Endothelial cell of umbilical vein (primary cell): ENCODE results near the gene DBF4B. TPM values are rescaled to one million over a fixed set of nuclear protein-coding genes. Genes with fewer than 3 reads are reported as not detected.

Source experiments
- BruUV-seq: library from RNA; stranded (reverse); fragments of 400-500 nt; replicated peaks from 2 replicates; lab custom pipeline; 2021; lab: Mats Ljungman, UMichigan
- CTCF ChIA-PET: fragments of 300-600, 350-600 bp; sonication (Branson Sonifier 250); formaldehyde crosslinking; loops from one replicate; lab custom pipeline; 2021; ENCODE audit warnings: antibody characterized with exemption, inconsistent platforms; lab: Charles Lee
- POLR2A ChIA-PET: fragments of 300-600, 350-600 bp; sonication (Branson Sonifier 250); formaldehyde crosslinking; loops from one replicate; lab custom pipeline; 2021; ENCODE audit warnings: antibody characterized with exemption, inconsistent platforms; lab: Charles Lee
- DNase-seq: peaks from one replicate; pipeline ENCODE4 v3.0.0-alpha.2; 2011; ENCODE audit warnings: low read depth, low spot score
- FAIRE-seq: peaks from 2 replicates; lab custom pipeline; 2011; peaks lifted over from hg19 to GRCh38; lab: Jason Lieb, UNC
- H2AFZ ChIP-seq: 2 replicates; pipeline ENCODE4 v1.6.0; 2012; ENCODE audit warnings: low read depth, low read length, control low read depth, inconsistent platforms
- H3K27ac ChIP-seq: 2 replicates; pipeline ENCODE4 v1.5.1; 2011; ENCODE audit warnings: low read depth, mild to moderate bottlenecking, control low read depth, low read length, moderate library complexity; ENCODE audit not compliant: insufficient read depth
- H3K27me3 ChIP-seq, 2 experiments: 2 replicates each; pipeline versions ENCODE4 v1.6.0 to v1.6.1; 2011; ENCODE audit warnings: low read length in 2 of 2, mixed read lengths in 1 of 2; ENCODE audit not compliant: control insufficient read depth in 2 of 2, insufficient read depth in 2 of 2
- H3K36me3 ChIP-seq, 2 experiments: 2 replicates in 1 of 2; 3 replicates in 1 of 2; pipeline ENCODE4 v1.5.1; 2011; ENCODE audit warnings: low read length in 2 of 2, mild to moderate bottlenecking in 1 of 2, moderate library complexity in 1 of 2; ENCODE audit not compliant: control insufficient read depth in 2 of 2, insufficient read depth in 2 of 2; ENCODE audit errors: extremely low read depth in 1 of 2
- H3K4me1 ChIP-seq: 3 replicates; pipeline ENCODE4 v1.5.1; 2011; ENCODE audit warnings: mild to moderate bottlenecking, low read length; ENCODE audit not compliant: control insufficient read depth, insufficient read depth; ENCODE audit errors: extremely low read depth
- H3K4me2 ChIP-seq: 2 replicates; pipeline ENCODE4 v1.6.1; 2011; ENCODE audit warnings: low read length, control low read depth, mixed read lengths; ENCODE audit not compliant: insufficient read depth
- H3K4me3 ChIP-seq, 3 experiments: fragments of 200-600 bp in 1 of 3; sonication (generic), shearing (Covaris generic) in 1 of 3; replicated peaks in 1 of 3; 2 replicates each; pipeline ENCODE4 v1.5.1; 2011 to 2016; ENCODE audit warnings: control low read depth in 3 of 3, low read length in 3 of 3, mild to moderate bottlenecking in 2 of 3, inconsistent platforms in 1 of 3, low read depth in 1 of 3, moderate library complexity in 1 of 3; ENCODE audit not compliant: insufficient read depth in 1 of 3
- H3K79me2 ChIP-seq: 2 replicates; pipeline ENCODE4 v1.6.0; 2012; ENCODE audit warnings: low read length, inconsistent platforms; ENCODE audit not compliant: control insufficient read depth, insufficient read depth
- H3K9ac ChIP-seq: replicated peaks from 2 replicates; pipeline ENCODE3; 2011; ENCODE audit warnings: low read length, control low read depth; ENCODE audit not compliant: insufficient read depth; ENCODE audit errors: extremely low read depth
- H3K9me1 ChIP-seq: replicated peaks from 3 replicates; pipeline ENCODE4 v1.6.0; 2011; ENCODE audit warnings: mild to moderate bottlenecking, low read length; ENCODE audit not compliant: control insufficient read depth, insufficient read depth; ENCODE audit errors: extremely low read depth
- H3K9me3 ChIP-seq: replicated peaks from 2 replicates; pipeline ENCODE4 v1.5.1; 2012; ENCODE audit warnings: low read length, inconsistent platforms; ENCODE audit not compliant: control insufficient read depth, insufficient read depth
- H4K20me1 ChIP-seq: replicated peaks from 2 replicates; pipeline ENCODE3; 2011; ENCODE audit warnings: mild to moderate bottlenecking, low read length; ENCODE audit not compliant: control insufficient read depth, insufficient read depth; ENCODE audit errors: extremely low read depth
- CTCF ChIP-seq, 2 donors: IDR thresholded peaks; 1 replicate in 1 of 2; 2 replicates in 1 of 2; pipeline ENCODE4 v1.5.1; 2011; ENCODE audit warnings: low read length in 2 of 2, mild to moderate bottlenecking in 2 of 2, moderate library complexity in 2 of 2, control low read depth in 1 of 2, inconsistent platforms in 1 of 2, low read depth in 1 of 2; ENCODE audit not compliant: insufficient read depth in 1 of 2; ENCODE audit errors: extremely low read depth in 1 of 2
- EZH2 ChIP-seq: IDR thresholded peaks from 2 replicates; pipeline ENCODE4 v1.6.1; 2012; ENCODE audit warnings: borderline replicate concordance, low read depth, mild to moderate bottlenecking, moderate library complexity, low read length, inconsistent platforms; ENCODE audit not compliant: severe bottlenecking
- FOS ChIP-seq: IDR thresholded peaks from 2 replicates; pipeline ENCODE4 v1.6.1; 2011; ENCODE audit warnings: mild to moderate bottlenecking, low read length, moderate library complexity, borderline replicate concordance; ENCODE audit not compliant: insufficient read depth
- GATA2 ChIP-seq: IDR thresholded peaks from 2 replicates; pipeline ENCODE4 v1.7.0; 2011; ENCODE audit warnings: low read depth, mild to moderate bottlenecking, moderate library complexity, mixed read lengths, low read length; ENCODE audit not compliant: insufficient read length, insufficient read depth
- JUN ChIP-seq: IDR thresholded peaks from 2 replicates; pipeline ENCODE4 v1.6.1; 2011; ENCODE audit warnings: borderline replicate concordance, low read depth; ENCODE audit not compliant: insufficient read length, insufficient read depth
- MYC ChIP-seq: IDR thresholded peaks from one replicate; pipeline ENCODE4 v1.6.1; 2011; ENCODE audit warnings: mild to moderate bottlenecking, low read depth, low read length
- POLR2A ChIP-seq: IDR thresholded peaks from 2 replicates; pipeline ENCODE4 v1.6.1; 2012; ENCODE audit warnings: low read depth, mild to moderate bottlenecking, control low read depth, low read length
- POLR2AphosphoS5 ChIP-seq: IDR thresholded peaks from 2 replicates; pipeline ENCODE4 v1.6.1; 2012; ENCODE audit warnings: low read depth, mild to moderate bottlenecking, control low read depth, low read length, moderate library complexity; ENCODE audit not compliant: insufficient read depth
- dilution Hi-C: fragments of 300-500 bp; cut with MboI; formaldehyde crosslinking; loops from one replicate; pipeline ENCODE4 v1.15.0; 2019; ENCODE audit warnings: low sequenced_read_pairs; ENCODE audit not compliant: extremely low pct_ligation_motif_present
- intact Hi-C: fragments of 100-400 bp; cut with micrococcal nuclease; formaldehyde crosslinking; loops from one replicate; pipeline ENCODE4 v1.10.0; 2022
- polyA plus RNA-seq, 4 experiments: library from polyadenylated mRNA; depleted of rRNA in 3 of 4; stranded (reverse) in 3 of 4; unstranded in 1 of 4; fragments of >200 nt; gene quantifications; 2 replicates each; pipeline versions ENCODE4 v1.2.1 to v1.2.3, GENCODE V29; 2011 to 2012; ENCODE audit warnings: missing spikeins in 1 of 4
- total RNA-seq: library from RNA; stranded (reverse); gene quantifications from 2 replicates; pipeline ENCODE4 v1.2.3, GENCODE V29; 2021
- TF ChIP-seq, protein P1 (sequence below): IDR thresholded peaks from 2 replicates; pipeline ENCODE4 v1.6.1; 2011; ENCODE audit not compliant: insufficient read depth, insufficient read length

The DBF4B gene
- total and polyA plus RNA-seq, 2 donors (not counting 3 experiments of a cell fraction or from before 2014, with no cell fraction given) = 12.5 to 26.2 TPM

DNA sequence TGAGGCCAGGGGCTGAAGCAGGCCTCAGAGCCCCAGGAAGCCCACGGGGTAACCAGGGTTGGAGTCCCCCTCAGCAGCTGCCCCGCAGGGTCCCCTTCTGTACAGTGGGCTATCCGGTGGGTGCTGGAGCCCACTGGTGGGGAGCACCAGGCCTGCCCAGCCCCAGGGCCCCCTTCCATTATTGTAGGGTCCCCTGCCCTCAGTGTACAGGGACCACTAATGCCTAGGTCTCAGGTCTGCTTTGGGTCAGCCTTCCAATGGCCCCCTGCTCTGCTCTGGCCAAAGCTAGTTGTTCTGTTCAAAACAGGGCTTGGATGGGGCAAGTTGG lies 51.4 kb downstream of the DBF4B start:
- Histone ChIP-seq H3K9me3 (no peaks in the 10 kb centered on the region), H3K36me3 (no peaks in the 10 kb centered on the region), H3K79me2 (no peaks in the 10 kb centered on the region), H3K4me3 (no peak overlapping the region), H3K27ac (no peak overlapping the region), H3K27me3 (no peaks in the 10 kb centered on the region), H4K20me1 (no peaks in the 10 kb centered on the region), H2AFZ (no peak overlapping the region), H3K4me1 (peaks cover 5% of the 10 kb centered on the region), H3K4me2 (no peak overlapping the region), H3K9ac (no peak overlapping the region), H3K9me1 (no peaks in the 10 kb centered on the region)
- no TSS peak for BruUV-seq
- ChIA-PET CTCF (interaction anchor here (1.3 to 1.8 kb wide), 3 partner anchors 16 to 119 kb away, joined by 3 to 9 read pairs (median 5); no protein-coding TSS in a partner anchor), POLR2A (no interaction called here)
- FAIRE-seq (no peak), DNase-seq (no peak)
- intact Hi-C loops = no loop called here
- TF ChIP-seq CTCF (IDR thresholded peaks at IDR 0.05; ENCODE audit: extremely low read depth in 1 of 2, insufficient read depth in 1 of 2, low read depth in 1 of 2, low read length in 2 of 2) = no peak
- no peak for TF ChIP-seq POLR2AphosphoS5
- no peak for TF ChIP-seq FOS
- TF ChIP-seq, protein P1, sequence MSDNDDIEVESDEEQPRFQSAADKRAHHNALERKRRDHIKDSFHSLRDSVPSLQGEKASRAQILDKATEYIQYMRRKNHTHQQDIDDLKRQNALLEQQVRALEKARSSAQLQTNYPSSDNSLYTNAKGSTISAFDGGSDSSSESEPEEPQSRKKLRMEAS = no peak
- no peak for TF ChIP-seq JUN
- TF ChIP-seq EZH2 = no peak
- TF ChIP-seq MYC = no peak
- TF ChIP-seq GATA2 = no peak
- TF ChIP-seq POLR2A = no peak
- dilution Hi-C loops = loop anchor here (25.0 kb wide), 1 partner anchor 102 kb away; no protein-coding TSS in a partner anchor
